Measurements from ENCODE around the gene CLDN6. TPM values are rescaled to one million over a fixed set of nuclear protein-coding genes. Genes with fewer than 3 reads are reported as not detected.

Gene CLDN6
- total RNA-seq, 1 donor from 2014 or later = 33.0 TPM

GRCh38 chr16:3012828-3013420 is 5.1 kb downstream of the CLDN6 start, which contains the start of gene CLDN9:
Gene CLDN9 (plus strand): TSS chr16:3012923. CDS start chr16:3013363, 440 bp downstream.
- no peak for TF ChIP-seq CTCF (IDR thresholded peaks at IDR 0.05; ENCODE audit: unreplicated experiment)
- peaks cover 16% of the 10 kb centered on the region for H3K27me3 Mint-ChIP-seq (ENCODE audit: unreplicated experiment)
- DNase-seq (ENCODE audit: low spot score) = no peak
- no peaks in the 10 kb centered on the region for H3K9me3 Mint-ChIP-seq (ENCODE audit: unreplicated experiment)
- peaks cover 12% of the 10 kb centered on the region for H3K4me1 Mint-ChIP-seq (ENCODE audit: unreplicated experiment)
- H3K27ac Mint-ChIP-seq (ENCODE audit: unreplicated experiment) = no peak within 1 kb of the TSS
- H3K4me3 Mint-ChIP-seq (ENCODE audit: unreplicated experiment) = no peak within 1 kb of the TSS
- H3K36me3 Mint-ChIP-seq (ENCODE audit: low read depth, unreplicated experiment) = peaks cover 5% of the 10 kb centered on the region

GRCh38 chr16:3012246-3012645 is 5.7 kb downstream of the CLDN6 start:
- no peak overlapping the region for H3K4me3 Mint-ChIP-seq (ENCODE audit: unreplicated experiment)
- no peaks in the 10 kb centered on the region for H3K9me3 Mint-ChIP-seq (ENCODE audit: unreplicated experiment)
- peaks cover 16% of the 10 kb centered on the region for H3K27me3 Mint-ChIP-seq (ENCODE audit: unreplicated experiment)
- H3K27ac Mint-ChIP-seq (ENCODE audit: unreplicated experiment) = no peak overlapping the region
- peaks cover 5% of the 10 kb centered on the region for H3K36me3 Mint-ChIP-seq (ENCODE audit: low read depth, unreplicated experiment)
- H3K4me1 Mint-ChIP-seq (ENCODE audit: unreplicated experiment) = peaks cover 17% of the 10 kb centered on the region
- no peak for DNase-seq (ENCODE audit: low spot score)
- TF ChIP-seq CTCF (IDR thresholded peaks at IDR 0.05; ENCODE audit: unreplicated experiment) = no peak

- no peak for TF ChIP-seq CTCF (IDR thresholded peaks at IDR 0.05; ENCODE audit: unreplicated experiment)
- Mint-ChIP-seq H3K36me3 (ENCODE audit: low read depth, unreplicated experiment) (peaks cover 5% of the 10 kb centered on the region), H3K9me3 (ENCODE audit: unreplicated experiment) (no peaks in the 10 kb centered on the region), H3K27ac (ENCODE audit: unreplicated experiment) (no peak overlapping the region), H3K27me3 (ENCODE audit: unreplicated experiment) (peaks cover 14% of the 10 kb centered on the region), H3K4me1 (ENCODE audit: unreplicated experiment) (peaks cover 24% of the 10 kb centered on the region), H3K4me3 (ENCODE audit: unreplicated experiment) (no peak overlapping the region)
- DNase-seq (ENCODE audit: low spot score) = no peak
These were observed 7.5 kb downstream of the CLDN6 start for GRCh38 chr16:3010510-3010909.

GRCh38 chr16:3009568-3010390 is 8.2 kb downstream of the CLDN6 start:
- no peak overlapping the region for H3K4me3 Mint-ChIP-seq (ENCODE audit: unreplicated experiment)
- no peak for TF ChIP-seq CTCF (IDR thresholded peaks at IDR 0.05; ENCODE audit: unreplicated experiment)
- no peaks in the 10 kb centered on the region for H3K9me3 Mint-ChIP-seq (ENCODE audit: unreplicated experiment)
- peaks cover 24% of the 10 kb centered on the region for H3K4me1 Mint-ChIP-seq (ENCODE audit: unreplicated experiment)
- DNase-seq (ENCODE audit: low spot score) = no peak
- H3K36me3 Mint-ChIP-seq (ENCODE audit: low read depth, unreplicated experiment) = peaks cover 1% of the 10 kb centered on the region
- H3K27me3 Mint-ChIP-seq (ENCODE audit: unreplicated experiment) = peaks cover 12% of the 10 kb centered on the region
- H3K27ac Mint-ChIP-seq (ENCODE audit: unreplicated experiment) = no peak overlapping the region

- no peak for TF ChIP-seq CTCF (IDR thresholded peaks at IDR 0.05; ENCODE audit: unreplicated experiment)
- peaks cover 11% of the 10 kb centered on the region for H3K27me3 Mint-ChIP-seq (ENCODE audit: unreplicated experiment)
- DNase-seq (ENCODE audit: low spot score) = no peak
- H3K4me1 Mint-ChIP-seq (ENCODE audit: unreplicated experiment) = peaks cover 24% of the 10 kb centered on the region
- H3K27ac Mint-ChIP-seq (ENCODE audit: unreplicated experiment) = no peak overlapping the region
- no peaks in the 10 kb centered on the region for H3K9me3 Mint-ChIP-seq (ENCODE audit: unreplicated experiment)
- no peak overlapping the region for H3K4me3 Mint-ChIP-seq (ENCODE audit: unreplicated experiment)
- H3K36me3 Mint-ChIP-seq (ENCODE audit: low read depth, unreplicated experiment) = no peaks in the 10 kb centered on the region
These were observed 9.3 kb downstream of the CLDN6 start for GRCh38 chr16:3008690-3009037.
